Natural killer cell treated with Interleukin-12 subunit alpha and Interleukin-12 subunit beta and Interleukin-15 and Interleukin-18, amount 100 ng/mL, for 72 hours (primary cell): ENCODE data around the gene SPON2. TPM values are rescaled to one million over a fixed set of nuclear protein-coding genes. Genes with fewer than 3 reads are reported as not detected.

Experiments
- ATAC-seq, 2 donors: fragments of 150-1000 bp; cut with Tn5 transposase in 1 of 2; sonication (Bioruptor Pico), chemical (Tn5 transposase) in 1 of 2; 2 replicates each; pipeline ENCODE4 v1.10.0; 2021
- DNase-seq: peaks from one replicate; pipeline ENCODE4 v3.0.0; 2022; ENCODE audit warnings: low spot score
- H3K27ac Mint-ChIP-seq, 2 donors: 1 replicate in 1 of 2; 2 replicates in 1 of 2; pipeline ENCODE4 v1.8.0; 2022; ENCODE audit warnings: mixed read lengths in 2 of 2, mild to moderate bottlenecking in 1 of 2, moderate library complexity in 1 of 2
- H3K27me3 Mint-ChIP-seq, 2 donors: 1 replicate in 1 of 2; 2 replicates in 1 of 2; pipeline ENCODE4 v1.8.0; 2022; ENCODE audit warnings: mixed read lengths in 2 of 2
- H3K36me3 Mint-ChIP-seq: one replicate; pipeline ENCODE4 v1.8.0; 2022; ENCODE audit warnings: mixed read lengths
- H3K4me1 Mint-ChIP-seq, 2 donors: 1 replicate in 1 of 2; 2 replicates in 1 of 2; pipeline ENCODE4 v1.8.0; 2022; ENCODE audit warnings: low read depth in 2 of 2, mixed read lengths in 2 of 2, mild to moderate bottlenecking in 1 of 2
- H3K4me3 Mint-ChIP-seq: one replicate; pipeline ENCODE4 v1.8.0; 2022; ENCODE audit warnings: mixed read lengths
- H3K9me3 Mint-ChIP-seq: 2 replicates; pipeline ENCODE4 v1.8.0; 2022; ENCODE audit warnings: mixed read lengths
- total RNA-seq, 2 donors: library from RNA; stranded (reverse); gene quantifications; one replicate each; pipeline ENCODE4 v1.2.3, GENCODE V29; 2022

The SPON2 gene
- total RNA-seq, 2 donors from 2014 or later = 1.5 to 13.6 TPM

GRCh38 chr4:1194010-1194900, 21.9 kb upstream of the SPON2 start:
- H3K36me3 Mint-ChIP-seq = no peaks in the 10 kb centered on the region
- H3K27me3 Mint-ChIP-seq = no peaks in the 10 kb centered on the region
- no peaks in the 10 kb centered on the region for H3K9me3 Mint-ChIP-seq
- DNase-seq = peak; percentile 49
- H3K4me1 Mint-ChIP-seq = peaks cover 23 to 32% of the 10 kb centered on the region in 2 donors
- H3K4me3 Mint-ChIP-seq = no peak overlapping the region
- no peak overlapping the region for H3K27ac Mint-ChIP-seq
- ATAC-seq = peak in 1 of 2 donors; percentile 14

GRCh38 chr4:1193206-1194009, 21.0 kb upstream of the SPON2 start:
- no peaks in the 10 kb centered on the region for H3K9me3 Mint-ChIP-seq
- no peak overlapping the region for H3K27ac Mint-ChIP-seq
- no peak overlapping the region for H3K4me3 Mint-ChIP-seq
- peak; percentile 58 for DNase-seq
- peak; percentile 8 to 57 for ATAC-seq
- H3K36me3 Mint-ChIP-seq = no peaks in the 10 kb centered on the region
- H3K4me1 Mint-ChIP-seq = peaks cover 26 to 36% of the 10 kb centered on the region in 2 donors
- no peaks in the 10 kb centered on the region for H3K27me3 Mint-ChIP-seq

GRCh38 chr4:1192493-1193205, 20.3 kb upstream of the SPON2 start:
- Mint-ChIP-seq H3K4me3 (no peak overlapping the region), H3K4me1 (peaks cover 24 to 36% of the 10 kb centered on the region in 2 donors), H3K27me3 (no peaks in the 10 kb centered on the region), H3K27ac (no peak overlapping the region), H3K36me3 (no peaks in the 10 kb centered on the region), H3K9me3 (no peaks in the 10 kb centered on the region)
- DNase-seq (peak; percentile 34), ATAC-seq (peak; percentile 5)

- H3K27ac Mint-ChIP-seq = no peak overlapping the region
- no peaks in the 10 kb centered on the region for H3K36me3 Mint-ChIP-seq
- DNase-seq = peak; percentile 53
- no peak overlapping the region for H3K4me3 Mint-ChIP-seq
- ATAC-seq = no peak
- H3K9me3 Mint-ChIP-seq = no peaks in the 10 kb centered on the region
- no peaks in the 10 kb centered on the region for H3K27me3 Mint-ChIP-seq
- peaks cover 27 to 38% of the 10 kb centered on the region in 2 donors for H3K4me1 Mint-ChIP-seq
Observed at GRCh38 chr4:1192091-1192492, 19.7 kb upstream of the SPON2 start.

- Mint-ChIP-seq H3K36me3 (no peaks in the 10 kb centered on the region), H3K4me1 (peaks cover 29 to 38% of the 10 kb centered on the region in 2 donors), H3K9me3 (no peaks in the 10 kb centered on the region), H3K27me3 (no peaks in the 10 kb centered on the region), H3K4me3 (no peak overlapping the region), H3K27ac (no peak overlapping the region)
- ATAC-seq = no peak
- peak; percentile 46 for DNase-seq
Observed at GRCh38 chr4:1191621-1192020, 19.2 kb upstream of the SPON2 start.

GRCh38 chr4:1187182-1187581, 14.8 kb upstream of the SPON2 start:
- Mint-ChIP-seq H3K27ac (peak overlapping the region; percentile 1), H3K4me3 (peak overlapping the region; percentile 13)

GRCh38 chr4:1183985-1184773, 11.8 kb upstream of the SPON2 start:
- peak overlapping the region; percentile 53 to 68 for H3K27ac Mint-ChIP-seq
- peaks cover 48 to 67% of the 10 kb centered on the region in 2 donors for H3K4me1 Mint-ChIP-seq

More at GRCh38 chr4:1187182-1187581, 14.8 kb upstream of the SPON2 start:
- peak; percentile 69 for DNase-seq
- H3K4me1 Mint-ChIP-seq = peaks cover 29 to 57% of the 10 kb centered on the region in 2 donors
- H3K27me3 Mint-ChIP-seq = peaks cover 0 to 2% of the 10 kb centered on the region in 2 donors
- peaks cover 4% of the 10 kb centered on the region for H3K9me3 Mint-ChIP-seq
- peak; percentile 93 to 97 for ATAC-seq
- H3K36me3 Mint-ChIP-seq = peaks cover 7% of the 10 kb centered on the region

GRCh38 chr4:1182313-1182712, 9.9 kb upstream of the SPON2 start:
- no peak for DNase-seq

More at GRCh38 chr4:1183985-1184773, 11.8 kb upstream of the SPON2 start:
- peaks cover 14% of the 10 kb centered on the region for H3K9me3 Mint-ChIP-seq
- DNase-seq (no peak), ATAC-seq (peak; percentile 67 to 76)
- peaks cover 27% of the 10 kb centered on the region for H3K36me3 Mint-ChIP-seq
- H3K4me3 Mint-ChIP-seq = peak overlapping the region; percentile 81
- H3K27me3 Mint-ChIP-seq = peaks cover 0 to 2% of the 10 kb centered on the region in 2 donors

GRCh38 chr4:1180663-1181062, 8.3 kb upstream of the SPON2 start:
- H3K4me1 Mint-ChIP-seq = peaks cover 53 to 62% of the 10 kb centered on the region in 2 donors
- H3K4me3 Mint-ChIP-seq = peak overlapping the region; percentile 2
- H3K9me3 Mint-ChIP-seq = peaks cover 14% of the 10 kb centered on the region
- no peak for DNase-seq
- no peak overlapping the region for H3K27ac Mint-ChIP-seq
- H3K27me3 Mint-ChIP-seq = peaks cover 0 to 6% of the 10 kb centered on the region in 2 donors
- H3K36me3 Mint-ChIP-seq = peaks cover 27% of the 10 kb centered on the region
- ATAC-seq = no peak

More at GRCh38 chr4:1182313-1182712, 9.9 kb upstream of the SPON2 start:
- H3K27ac Mint-ChIP-seq = peak overlapping the region; percentile 42 to 68
- no peak for ATAC-seq
- H3K9me3 Mint-ChIP-seq = peaks cover 14% of the 10 kb centered on the region
- peaks cover 27% of the 10 kb centered on the region for H3K36me3 Mint-ChIP-seq
- H3K4me3 Mint-ChIP-seq = peak overlapping the region; percentile 81
- peaks cover 0 to 2% of the 10 kb centered on the region in 2 donors for H3K27me3 Mint-ChIP-seq
- peaks cover 51 to 58% of the 10 kb centered on the region in 2 donors for H3K4me1 Mint-ChIP-seq

GRCh38 chr4:1179976-1180375, 7.6 kb upstream of the SPON2 start:
- Mint-ChIP-seq H3K4me3 (no peak overlapping the region), H3K4me1 (peaks cover 53 to 62% of the 10 kb centered on the region in 2 donors), H3K9me3 (peaks cover 14% of the 10 kb centered on the region), H3K27ac (no peak overlapping the region), H3K36me3 (peaks cover 27% of the 10 kb centered on the region), H3K27me3 (peaks cover 0 to 6% of the 10 kb centered on the region in 2 donors)
- no peak for ATAC-seq
- no peak for DNase-seq

- Mint-ChIP-seq H3K36me3 (peaks cover 27% of the 10 kb centered on the region), H3K9me3 (peaks cover 14% of the 10 kb centered on the region), H3K27me3 (peaks cover 0 to 6% of the 10 kb centered on the region in 2 donors), H3K4me1 (peaks cover 50 to 56% of the 10 kb centered on the region in 2 donors), H3K27ac (no peak overlapping the region), H3K4me3 (no peak overlapping the region)
- no peak for DNase-seq
- no peak for ATAC-seq
Observed at GRCh38 chr4:1179089-1179441, 6.7 kb upstream of the SPON2 start.

- H3K36me3 Mint-ChIP-seq = peaks cover 27% of the 10 kb centered on the region
- ATAC-seq = no peak
- no peak for DNase-seq
- peaks cover 0 to 6% of the 10 kb centered on the region in 2 donors for H3K27me3 Mint-ChIP-seq
- peaks cover 51% of the 10 kb centered on the region in 2 donors for H3K4me1 Mint-ChIP-seq
- peak overlapping the region; percentile 33 for H3K4me3 Mint-ChIP-seq
- H3K27ac Mint-ChIP-seq = no peak overlapping the region
- peaks cover 14% of the 10 kb centered on the region for H3K9me3 Mint-ChIP-seq
Observed at GRCh38 chr4:1178300-1179088, 6.1 kb upstream of the SPON2 start.
